OCI-LY1 (cell line): ENCODE measurements around the gene PRUNE1.

Source experiments
- H2AFZ ChIP-seq: fragments of 200-600 bp; sonication (generic), shearing (Covaris generic); 2 replicates; pipeline ENCODE4 v1.6.0; 2014; ENCODE audit warnings: antibody characterized with exemption, mild to moderate bottlenecking, low read length
- H3F3A ChIP-seq: fragments of 200-600 bp; sonication (generic), shearing (Covaris generic); 2 replicates; pipeline ENCODE4 v1.6.0; 2014; ENCODE audit warnings: mild to moderate bottlenecking, antibody characterized with exemption, low read length, moderate library complexity; ENCODE audit not compliant: insufficient read depth
- H3K27ac ChIP-seq: fragments of 200-600 bp; sonication (generic); 2 replicates; pipeline ENCODE4 v1.5.1; 2014; ENCODE audit warnings: low read length, mixed run types, mild to moderate bottlenecking, low read depth; ENCODE audit not compliant: poor library complexity, severe bottlenecking
- H3K27me3 ChIP-seq: fragments of 200-600 bp; sonication (generic); 2 replicates; pipeline ENCODE4 v1.6.0; 2014; ENCODE audit warnings: antibody characterized with exemption, mild to moderate bottlenecking, low read length, moderate library complexity; ENCODE audit not compliant: insufficient read depth
- H3K36me3 ChIP-seq: fragments of 200-600 bp; sonication (generic); 2 replicates; pipeline ENCODE4 v1.6.1; 2014; ENCODE audit warnings: mild to moderate bottlenecking, antibody characterized with exemption, low read length, moderate library complexity, mixed read lengths; ENCODE audit not compliant: insufficient read depth
- H3K4me1 ChIP-seq: fragments of 200-600 bp; sonication (generic); 2 replicates; pipeline ENCODE4 v1.5.1; 2014; ENCODE audit warnings: mild to moderate bottlenecking, low read length, moderate library complexity; ENCODE audit not compliant: insufficient read depth, severe bottlenecking
- H3K4me2 ChIP-seq: fragments of 200-600 bp; sonication (generic), shearing (Covaris generic); 2 replicates; pipeline ENCODE4 v1.6.1; 2014; ENCODE audit warnings: low read length
- H3K4me3 ChIP-seq: fragments of 200-600 bp; sonication (generic); 2 replicates; pipeline ENCODE4 v1.5.1; 2014; ENCODE audit warnings: low read length, low read depth, mild to moderate bottlenecking, mixed read lengths; ENCODE audit not compliant: poor library complexity, severe bottlenecking
- H3K79me2 ChIP-seq: fragments of 200-600 bp; shearing (Covaris generic); 2 replicates; pipeline ENCODE4 v1.6.1; 2016; ENCODE audit warnings: mixed run types, low read length, mixed read lengths; ENCODE audit not compliant: insufficient read depth
- H3K9ac ChIP-seq: fragments of 200-600 bp; sonication (generic), shearing (Covaris generic); 2 replicates; pipeline ENCODE4 v1.6.1; 2014; ENCODE audit warnings: mild to moderate bottlenecking, low read length, mixed read lengths
- H3K9me2 ChIP-seq: fragments of 200-600 bp; sonication (generic), shearing (Covaris generic); 2 replicates; pipeline ENCODE4 v1.6.1; 2014; ENCODE audit warnings: low read depth, mild to moderate bottlenecking, low read length, mixed read lengths
- H3K9me3 ChIP-seq: fragments of 200-600 bp; shearing (Covaris generic); 2 replicates; pipeline ENCODE4 v1.6.1; 2014; ENCODE audit warnings: low read length, mixed read lengths
- H4K20me1 ChIP-seq: fragments of 200-600 bp; sonication (generic), shearing (Covaris generic); 2 replicates; pipeline ENCODE4 v1.6.0; 2016; ENCODE audit warnings: mild to moderate bottlenecking, low read length; ENCODE audit not compliant: insufficient read depth
- CTCF ChIP-seq: fragments of 200-600 bp; sonication (generic), shearing (Covaris generic); IDR thresholded peaks from 2 replicates; pipeline ENCODE4 v1.5.1; 2017; ENCODE audit warnings: mild to moderate bottlenecking, antibody characterized with exemption, low read length, moderate library complexity, mixed read lengths
- EZH2 ChIP-seq: fragments of 200-600 bp; sonication (generic), shearing (Covaris generic); IDR thresholded peaks from 2 replicates; pipeline ENCODE4 v1.8.0; 2017; ENCODE audit warnings: borderline replicate concordance, mixed run types, mild to moderate bottlenecking, antibody characterized with exemption, low read length, moderate library complexity, mixed read lengths

The PRUNE1 gene

GRCh38 chr1:150985179-150985825 lies 22.9 kb upstream of the PRUNE1 start:
- H3K9ac ChIP-seq: no peak overlapping the region
- H3K4me3 ChIP-seq: no peak overlapping the region
- TF ChIP-seq EZH2 (no peak), CTCF (no peak)
- no peaks in the 10 kb centered on the region for H4K20me1 ChIP-seq
- no peaks in the 10 kb centered on the region for H3K4me1 ChIP-seq
- no peaks in the 10 kb centered on the region for H3K9me3 ChIP-seq
- H3K79me2 ChIP-seq: no peaks in the 10 kb centered on the region
- no peak overlapping the region for H3K4me2 ChIP-seq
- no peaks in the 10 kb centered on the region for H3K36me3 ChIP-seq
- H2AFZ ChIP-seq: no peak overlapping the region
- 0 out of 2 replicates have a peak, but pooled peaks cover 4% of the 10 kb centered on the region for H3K27me3 ChIP-seq
- no peak overlapping the region for H3K27ac ChIP-seq
- H3F3A ChIP-seq: no peaks in the 10 kb centered on the region
- no peaks in the 10 kb centered on the region for H3K9me2 ChIP-seq

- H3K9me3 ChIP-seq: no peaks in the 10 kb centered on the region
- no peak overlapping the region for H3K4me2 ChIP-seq
- H3K4me3 ChIP-seq: no peak overlapping the region
- no peaks in the 10 kb centered on the region for H3K9me2 ChIP-seq
- no peak overlapping the region for H2AFZ ChIP-seq
- no peaks in the 10 kb centered on the region for H4K20me1 ChIP-seq
- no peaks in the 10 kb centered on the region for H3K4me1 ChIP-seq
- H3K36me3 ChIP-seq: no peaks in the 10 kb centered on the region
- H3K27me3 ChIP-seq: 0 out of 2 replicates have a peak, but pooled peaks cover 4% of the 10 kb centered on the region
- H3K79me2 ChIP-seq: no peaks in the 10 kb centered on the region
- TF ChIP-seq EZH2 (no peak), CTCF (no peak)
- no peak overlapping the region for H3K9ac ChIP-seq
- no peaks in the 10 kb centered on the region for H3F3A ChIP-seq
- H3K27ac ChIP-seq: no peak overlapping the region
Observed at GRCh38 chr1:150987924-150988323, 20.3 kb upstream of the PRUNE1 start.

- H3K9me2 ChIP-seq: no peaks in the 10 kb centered on the region
- no peak overlapping the region for H3K27ac ChIP-seq
- H3F3A ChIP-seq: no peaks in the 10 kb centered on the region
- no peak overlapping the region for H2AFZ ChIP-seq
- peaks cover 6% of the 10 kb centered on the region for H3K4me1 ChIP-seq
- H3K4me3 ChIP-seq: no peak overlapping the region
- H3K9ac ChIP-seq: no peak overlapping the region
- TF ChIP-seq EZH2 (no peak), CTCF (no peak)
- no peaks in the 10 kb centered on the region for H3K36me3 ChIP-seq
- H4K20me1 ChIP-seq: no peaks in the 10 kb centered on the region
- no peak overlapping the region for H3K4me2 ChIP-seq
- H3K27me3 ChIP-seq: no peaks in the 10 kb centered on the region
- no peaks in the 10 kb centered on the region for H3K9me3 ChIP-seq
- H3K79me2 ChIP-seq: no peaks in the 10 kb centered on the region
Observed at GRCh38 chr1:150992626-150993025, 15.6 kb upstream of the PRUNE1 start.
